ENCODE results near the gene YWHAE. TPM values are rescaled to one million over a fixed set of nuclear protein-coding genes. Genes with fewer than 3 reads are reported as not detected.

Gene YWHAE
- total RNA-seq, 1 donor from 2014 or later, result 302 TPM

Other genes with a start within 250 kb of the YWHAE start
- 24.8 and 33.8 TPM in 2 replicates for gene ABR, start 220.2 kb downstream of the YWHAE start, total RNA-seq
- gene BHLHA9, start 129.8 kb downstream of the YWHAE start, total RNA-seq, result not detected in 2 replicates
- not detected in 2 replicates for gene TRARG1, start 120.6 kb downstream of the YWHAE start, total RNA-seq
- gene CRK, start 56.0 kb upstream of the YWHAE start, total RNA-seq, result 81.7 and 95.8 TPM in 2 replicates
- gene MYO1C, start 92.5 kb upstream of the YWHAE start, total RNA-seq, result 113 and 134 TPM in 2 replicates
- gene INPP5K, start 116.4 kb upstream of the YWHAE start, total RNA-seq, result 47.3 and 47.8 TPM in 2 replicates
- 14.6 and 17.1 TPM in 2 replicates for gene PITPNA, start 162.6 kb upstream of the YWHAE start, total RNA-seq
- gene SLC43A2, start 228.6 kb upstream of the YWHAE start, total RNA-seq, result 10.9 and 28.2 TPM in 2 replicates
- 68.0 and 92.1 TPM in 2 replicates for gene SCARF1, start 245.5 kb upstream of the YWHAE start, total RNA-seq
- 10.5 and 12.5 TPM in 2 replicates for gene RILP, start 249.6 kb upstream of the YWHAE start, total RNA-seq

Measured in lung microvascular endothelial cell (primary cell).